ENCODE measurements around the gene DACH1.

DNA sequence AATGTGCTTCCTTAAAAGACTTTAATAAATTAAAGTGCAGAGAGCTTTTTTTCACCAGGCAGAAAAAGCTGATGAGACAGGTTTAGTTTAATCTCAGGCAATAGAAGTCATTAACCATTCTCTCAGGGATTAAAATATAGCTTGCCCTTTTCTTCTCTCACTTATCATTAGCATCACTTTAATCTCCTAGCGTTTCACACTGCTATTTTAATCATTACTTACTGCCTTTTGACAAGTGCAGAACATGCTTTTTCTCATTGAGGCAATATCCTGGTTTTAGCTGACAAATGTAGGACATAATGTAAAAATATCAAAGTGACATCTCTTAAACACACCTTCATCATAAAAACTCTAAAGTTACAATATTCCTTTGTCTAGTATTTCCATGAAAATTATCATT, 94.6 kb downstream of the DACH1 start:
- TF ChIP-seq, protein P1, sequence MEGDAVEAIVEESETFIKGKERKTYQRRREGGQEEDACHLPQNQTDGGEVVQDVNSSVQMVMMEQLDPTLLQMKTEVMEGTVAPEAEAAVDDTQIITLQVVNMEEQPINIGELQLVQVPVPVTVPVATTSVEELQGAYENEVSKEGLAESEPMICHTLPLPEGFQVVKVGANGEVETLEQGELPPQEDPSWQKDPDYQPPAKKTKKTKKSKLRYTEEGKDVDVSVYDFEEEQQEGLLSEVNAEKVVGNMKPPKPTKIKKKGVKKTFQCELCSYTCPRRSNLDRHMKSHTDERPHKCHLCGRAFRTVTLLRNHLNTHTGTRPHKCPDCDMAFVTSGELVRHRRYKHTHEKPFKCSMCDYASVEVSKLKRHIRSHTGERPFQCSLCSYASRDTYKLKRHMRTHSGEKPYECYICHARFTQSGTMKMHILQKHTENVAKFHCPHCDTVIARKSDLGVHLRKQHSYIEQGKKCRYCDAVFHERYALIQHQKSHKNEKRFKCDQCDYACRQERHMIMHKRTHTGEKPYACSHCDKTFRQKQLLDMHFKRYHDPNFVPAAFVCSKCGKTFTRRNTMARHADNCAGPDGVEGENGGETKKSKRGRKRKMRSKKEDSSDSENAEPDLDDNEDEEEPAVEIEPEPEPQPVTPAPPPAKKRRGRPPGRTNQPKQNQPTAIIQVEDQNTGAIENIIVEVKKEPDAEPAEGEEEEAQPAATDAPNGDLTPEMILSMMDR (IDR thresholded peaks at IDR 0.05) = no peak
- TF ChIP-seq, protein P2, sequence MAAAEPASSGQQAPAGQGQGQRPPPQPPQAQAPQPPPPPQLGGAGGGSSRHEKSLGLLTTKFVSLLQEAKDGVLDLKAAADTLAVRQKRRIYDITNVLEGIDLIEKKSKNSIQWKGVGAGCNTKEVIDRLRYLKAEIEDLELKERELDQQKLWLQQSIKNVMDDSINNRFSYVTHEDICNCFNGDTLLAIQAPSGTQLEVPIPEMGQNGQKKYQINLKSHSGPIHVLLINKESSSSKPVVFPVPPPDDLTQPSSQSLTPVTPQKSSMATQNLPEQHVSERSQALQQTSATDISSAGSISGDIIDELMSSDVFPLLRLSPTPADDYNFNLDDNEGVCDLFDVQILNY (CRISPR knock-in tag; IDR thresholded peaks at IDR 0.05) = no peak
